Kasumi-1 (cell line): ENCODE data around the gene SYNDIG1.
"Not testable (repeated sequence)": the region's sequence is repeated elsewhere in the genome, so short reads cannot be mapped to it uniquely, and the experiment has no call there.

Experiments
- DNase-seq, 2 experiments: peaks; one replicate each; lab custom pipeline; 2025; lab: John Stamatoyannopoulos, UW

The SYNDIG1 gene

DNA sequence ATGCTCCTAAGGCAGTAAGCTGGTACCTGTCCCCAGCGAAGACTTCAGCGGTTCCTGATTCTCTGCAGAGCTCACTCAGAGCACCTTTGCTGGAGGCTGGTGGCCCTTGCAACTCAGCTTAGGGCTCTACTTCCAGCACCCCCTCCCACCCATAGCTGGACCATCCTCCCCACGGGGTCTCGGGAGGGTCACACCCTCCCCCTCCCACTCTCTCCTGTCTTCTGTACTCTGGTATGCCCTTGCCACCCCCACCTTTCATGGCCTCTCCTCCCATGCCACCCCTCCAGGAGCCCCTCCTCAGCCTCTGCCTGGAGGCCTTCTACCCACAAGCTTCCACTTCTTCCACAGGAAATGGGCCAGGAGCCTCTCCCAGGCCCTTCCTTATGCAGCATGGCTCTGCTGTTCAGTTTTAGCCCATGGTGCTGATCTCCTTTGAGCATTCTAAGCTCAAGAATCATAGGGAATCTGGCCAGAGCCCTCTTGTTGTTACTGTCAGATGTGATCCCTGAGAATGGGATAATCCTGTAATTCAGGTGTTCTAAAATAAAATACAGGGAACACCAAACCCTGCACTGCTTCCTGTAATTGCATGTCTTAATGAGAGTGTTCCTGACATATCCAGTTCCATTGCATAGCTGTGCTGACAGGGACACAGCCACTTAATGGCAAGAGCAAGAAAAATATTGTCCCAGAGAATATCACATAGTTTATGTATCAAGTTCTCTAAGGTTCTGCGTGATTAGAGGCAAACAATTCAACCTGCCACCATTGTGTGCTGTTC lies 142.1 kb downstream of the SYNDIG1 start:
- no peak for DNase-seq

DNA sequence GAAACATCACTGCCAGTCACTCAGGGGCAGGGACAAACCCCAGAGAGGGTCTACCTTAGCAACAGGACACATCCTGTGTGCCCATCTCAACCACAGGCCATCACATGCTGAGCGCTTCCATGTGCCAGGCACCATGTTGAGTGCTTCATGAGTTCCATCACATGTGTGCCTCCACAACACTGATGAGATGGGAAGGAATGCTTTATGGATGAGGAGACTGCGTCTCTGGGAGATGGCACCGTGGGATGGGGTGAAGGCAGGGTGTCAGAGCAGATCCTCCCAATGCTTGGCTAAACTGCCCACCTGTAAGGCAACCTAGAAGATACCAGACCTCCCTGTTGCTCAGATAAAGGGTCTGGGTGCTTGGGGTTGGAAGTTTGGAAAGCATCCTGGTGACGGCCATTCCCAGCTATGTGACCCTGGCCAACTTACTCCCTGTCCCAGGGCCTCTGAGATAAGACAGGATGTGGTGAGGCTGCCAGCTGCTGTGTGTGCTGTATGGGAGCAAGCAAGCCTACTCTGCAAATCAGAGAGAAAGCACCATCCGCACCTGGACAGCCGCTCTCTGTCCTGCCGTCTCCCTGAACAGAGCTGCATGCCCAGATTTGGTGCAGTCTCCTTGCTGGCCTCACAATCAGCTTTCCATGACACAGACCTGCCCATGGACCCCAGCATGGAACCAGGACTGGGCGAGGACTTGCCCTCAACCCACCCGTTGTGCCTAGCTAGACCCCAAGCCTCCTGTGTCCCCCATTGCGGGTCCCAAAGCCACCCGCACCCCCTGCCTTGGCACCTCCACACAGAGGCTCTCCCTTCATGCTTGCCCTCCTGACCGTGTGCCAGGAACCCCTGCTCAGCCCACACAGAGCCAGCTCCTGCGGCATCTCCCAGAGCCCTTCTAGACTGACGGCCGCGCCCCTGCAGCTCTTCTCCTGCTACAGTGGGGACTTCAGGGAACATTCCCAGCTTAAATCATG lies 143.7 kb downstream of the SYNDIG1 start:
- no peak for DNase-seq

DNA sequence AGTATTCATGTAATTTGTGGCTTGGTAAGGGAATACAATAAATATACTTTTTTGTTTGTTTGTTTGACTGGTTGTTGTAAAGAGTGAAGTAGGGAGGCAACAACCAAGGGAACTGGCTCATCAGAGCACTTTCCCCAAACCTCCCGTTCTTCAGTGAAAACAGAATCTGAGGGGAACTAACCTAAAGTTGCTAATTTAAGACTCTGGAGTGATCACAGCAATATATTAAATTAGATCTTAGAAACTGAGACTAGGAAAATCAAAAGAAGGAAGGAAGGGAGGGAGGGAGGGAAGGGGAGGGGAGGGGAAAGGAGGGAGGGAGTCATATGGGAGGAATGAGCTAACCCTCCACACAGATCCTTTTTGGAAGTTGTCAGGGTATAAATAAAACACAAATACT lies 144.9 kb downstream of the SYNDIG1 start:
- no peak for DNase-seq

DNA sequence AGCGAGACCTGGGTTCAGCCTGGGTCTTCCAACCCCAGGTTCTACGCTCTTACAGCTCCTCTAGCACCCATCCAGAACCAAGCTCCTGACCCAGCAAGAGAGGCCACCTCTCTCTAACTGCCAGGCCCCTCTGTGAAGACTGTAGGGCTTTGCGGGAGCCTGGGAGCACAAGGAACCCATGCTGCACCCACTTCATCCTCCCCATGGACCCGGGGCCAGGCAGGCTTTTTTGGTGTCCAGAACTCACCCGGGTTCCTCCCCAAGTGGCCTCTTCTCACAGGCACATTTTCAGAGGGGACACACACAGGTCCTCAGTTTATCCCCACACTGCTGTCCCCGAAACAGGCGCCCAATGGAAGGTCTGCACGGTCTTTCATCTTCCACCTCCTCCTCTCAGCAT lies 145.9 kb downstream of the SYNDIG1 start:
- no peak for DNase-seq

DNA sequence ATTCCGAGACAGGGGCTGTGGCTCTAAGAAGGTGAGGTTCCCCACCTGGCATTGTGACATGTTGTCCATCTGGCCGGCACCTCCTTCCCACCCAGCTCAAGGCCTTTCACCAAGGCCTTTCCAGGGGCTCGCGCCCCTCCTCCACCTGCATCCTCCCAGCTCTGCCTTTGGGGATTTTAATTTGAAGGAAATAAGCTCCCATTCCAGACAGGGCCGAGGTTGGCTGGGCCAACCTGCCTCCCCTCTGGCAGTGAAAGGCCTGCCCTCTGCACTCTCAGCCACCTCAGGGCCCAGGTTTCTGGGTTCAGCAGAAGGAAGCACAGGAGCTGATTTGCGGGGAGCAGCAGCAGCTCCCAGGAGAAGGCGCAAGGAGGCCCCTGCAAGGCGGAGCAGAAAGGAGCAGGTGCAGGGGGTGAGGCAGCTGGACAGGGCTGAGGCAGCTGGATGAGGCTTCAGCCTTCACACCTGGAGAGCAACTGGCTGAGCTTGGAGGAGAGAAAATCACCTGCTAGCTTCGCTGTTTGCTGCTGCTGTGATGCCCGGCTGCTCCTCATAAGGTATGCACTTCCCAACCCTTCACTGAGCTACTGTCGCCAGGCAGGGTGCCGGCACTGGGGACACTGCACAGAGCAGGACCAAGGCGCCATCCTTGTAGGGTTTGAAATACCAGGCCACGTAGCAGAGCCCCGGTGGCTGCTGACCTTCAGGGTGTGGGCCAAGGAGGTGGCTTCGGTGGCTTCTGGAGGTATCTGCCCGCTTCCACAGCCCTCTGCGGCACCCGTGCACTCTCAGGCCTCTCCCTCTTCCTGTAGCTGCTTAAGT lies 147.0 kb downstream of the SYNDIG1 start:
- DNase-seq, result no peak

DNA sequence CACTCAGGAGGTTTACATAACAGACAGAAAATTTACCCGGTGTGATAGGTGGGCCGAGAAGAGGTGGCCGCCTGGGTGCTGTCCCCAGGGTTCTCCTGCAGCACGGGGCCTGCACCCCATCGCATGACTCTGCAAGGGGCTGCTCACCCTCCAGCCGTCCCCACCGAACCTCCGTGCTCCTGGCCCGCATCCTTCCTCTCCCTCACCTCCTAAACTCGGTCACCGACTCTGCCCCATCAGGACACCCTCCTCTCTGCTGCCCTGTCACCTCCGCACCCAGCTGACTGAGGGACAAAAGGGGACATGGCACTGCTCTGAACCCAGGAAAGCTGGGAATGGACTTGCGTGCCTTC lies 147.6 kb downstream of the SYNDIG1 start:
- no peak for DNase-seq

DNA sequence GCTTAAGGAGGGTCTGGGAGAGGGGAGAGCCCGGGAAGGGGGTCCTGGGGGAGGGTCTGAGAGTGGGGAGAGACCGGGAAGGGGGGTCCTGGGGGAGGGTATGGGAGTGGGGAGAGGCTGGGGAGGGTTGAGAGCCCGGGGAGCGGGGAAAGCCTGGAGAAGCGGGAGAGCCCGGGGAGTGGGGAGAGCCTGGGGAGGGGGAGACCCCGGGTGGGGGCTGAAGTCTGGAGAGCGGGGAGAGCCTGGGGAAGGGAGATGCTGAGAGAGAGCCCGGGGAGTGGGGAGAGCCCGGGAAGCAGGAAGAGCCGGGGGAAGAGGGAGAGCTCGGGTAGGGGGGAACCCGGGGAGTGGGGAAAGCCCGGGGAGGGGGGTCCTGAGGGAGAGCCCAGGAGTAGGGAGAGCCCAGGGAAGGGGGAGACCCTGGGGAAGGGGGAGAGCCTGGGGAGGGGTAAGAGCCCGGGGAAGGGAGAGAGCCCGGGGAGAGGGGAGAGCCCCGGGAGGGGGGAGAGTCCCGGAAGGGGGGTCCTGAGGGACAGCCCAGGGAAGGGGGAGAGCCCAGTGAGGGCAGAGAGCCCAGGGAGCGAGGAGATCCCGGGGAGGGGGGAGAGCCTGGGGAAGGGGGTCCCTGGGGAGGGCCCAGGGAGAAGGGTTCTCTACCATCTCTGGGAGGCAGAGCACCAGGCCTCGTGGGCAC lies 148.5 kb downstream of the SYNDIG1 start:
- DNase-seq, result no peak

DNA sequence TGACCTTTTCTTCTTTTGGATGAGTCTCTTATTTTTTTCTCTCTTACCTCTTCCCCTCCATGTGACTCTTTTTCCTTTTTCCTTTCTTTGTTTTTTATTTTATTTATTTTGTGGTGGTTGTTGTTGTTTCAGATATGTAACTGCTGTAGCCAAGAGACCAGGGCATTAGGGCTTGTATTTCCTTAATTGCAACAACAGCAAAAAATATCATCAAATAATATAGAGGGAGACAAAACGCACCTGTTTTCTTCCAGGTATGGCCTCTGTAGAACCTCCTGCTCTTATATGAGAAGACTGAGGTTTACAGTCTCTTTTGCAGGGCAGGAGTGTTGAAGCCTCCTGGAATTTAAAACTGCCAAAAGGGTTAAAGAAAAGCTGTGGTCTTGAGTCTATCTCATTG lies 149.3 kb downstream of the SYNDIG1 start:
- DNase-seq, result no peak

DNA sequence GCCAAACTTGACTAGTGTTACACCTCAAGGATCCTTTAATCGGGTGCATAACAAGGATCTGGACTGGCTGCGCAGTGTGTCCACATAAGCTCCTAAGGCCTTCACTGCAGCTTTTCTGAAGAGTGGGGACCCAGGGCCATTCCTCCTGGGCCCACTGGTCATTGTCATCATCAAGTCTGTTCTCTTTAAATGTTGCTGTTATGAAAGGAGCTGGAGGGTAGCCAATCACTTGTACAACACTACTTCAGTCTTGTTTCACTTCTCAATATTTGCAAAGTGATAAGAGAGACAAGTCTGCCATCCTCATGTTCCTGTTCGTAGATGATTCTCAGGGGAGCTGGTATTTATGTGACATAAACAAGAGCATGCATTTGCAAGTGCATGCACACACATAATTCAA lies 149.8 kb downstream of the SYNDIG1 start:
- no peak for DNase-seq

DNA sequence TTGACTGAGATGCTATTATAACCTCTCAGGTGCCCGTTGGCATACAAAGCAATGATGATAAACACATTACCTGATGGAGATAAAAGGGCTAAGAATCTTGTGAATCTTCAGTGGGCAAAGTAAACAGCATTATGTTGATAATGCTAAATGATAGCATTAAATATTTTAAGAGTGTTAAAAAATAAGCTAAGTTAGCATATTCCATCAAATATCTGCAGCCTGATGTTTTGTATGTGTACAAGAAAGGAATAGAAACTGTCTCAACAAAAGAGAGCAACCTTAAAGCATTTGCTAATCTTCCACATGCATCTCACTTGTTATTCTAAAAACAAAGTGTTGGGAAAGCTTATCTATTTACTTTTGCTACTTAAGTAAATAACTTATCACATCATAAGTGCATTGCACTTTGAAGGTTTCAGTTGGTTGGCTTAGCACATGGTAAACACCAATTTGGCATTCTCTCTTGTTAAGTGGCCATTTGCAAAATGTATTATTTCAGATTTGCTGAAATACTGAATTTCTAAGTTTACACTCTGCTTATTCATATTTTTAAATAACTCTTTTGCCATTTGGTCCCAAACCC lies 151.6 kb downstream of the SYNDIG1 start:
- no peak for DNase-seq

DNA sequence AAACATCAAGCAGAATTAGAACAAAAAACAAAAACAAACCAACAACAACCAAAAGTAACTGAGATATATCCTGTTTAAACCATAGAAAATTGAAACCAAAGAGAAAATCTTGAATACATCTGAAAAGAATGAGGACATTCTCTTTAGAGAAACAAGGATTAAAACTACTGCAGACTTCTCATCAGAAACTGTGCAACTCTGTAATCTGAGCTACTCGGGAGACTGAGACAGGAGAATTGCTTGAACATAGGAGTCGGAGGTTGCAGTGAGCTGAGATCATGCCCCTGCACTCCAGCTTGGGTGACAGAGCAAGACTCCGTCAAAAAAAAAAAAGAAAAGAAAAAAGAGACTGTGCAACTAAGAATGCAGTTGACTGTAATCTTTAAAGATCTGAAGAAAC lies 153.4 kb downstream of the SYNDIG1 start:
- no peak for DNase-seq

DNA sequence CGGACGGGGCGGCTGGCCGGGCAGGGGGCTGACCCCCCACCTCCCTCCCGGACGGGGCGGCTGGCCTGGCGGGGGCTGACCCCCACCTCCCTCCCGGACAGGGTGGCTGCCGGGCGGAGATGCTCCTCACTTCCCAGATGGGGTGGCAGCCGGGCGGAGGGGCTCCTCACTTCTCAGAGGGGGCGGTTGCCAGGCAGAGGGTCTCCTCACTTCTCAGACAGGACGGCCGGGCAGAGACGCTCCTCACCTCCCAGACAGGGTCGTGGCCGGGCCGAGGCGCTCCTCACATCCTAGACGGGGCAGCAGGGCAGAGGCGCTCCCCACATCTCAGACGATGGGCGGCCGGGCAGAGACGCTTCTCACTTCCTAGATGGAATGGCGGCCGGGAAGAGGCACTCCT lies 156.7 kb downstream of the SYNDIG1 start:
- DNase-seq, result not testable (repeated sequence)

DNA sequence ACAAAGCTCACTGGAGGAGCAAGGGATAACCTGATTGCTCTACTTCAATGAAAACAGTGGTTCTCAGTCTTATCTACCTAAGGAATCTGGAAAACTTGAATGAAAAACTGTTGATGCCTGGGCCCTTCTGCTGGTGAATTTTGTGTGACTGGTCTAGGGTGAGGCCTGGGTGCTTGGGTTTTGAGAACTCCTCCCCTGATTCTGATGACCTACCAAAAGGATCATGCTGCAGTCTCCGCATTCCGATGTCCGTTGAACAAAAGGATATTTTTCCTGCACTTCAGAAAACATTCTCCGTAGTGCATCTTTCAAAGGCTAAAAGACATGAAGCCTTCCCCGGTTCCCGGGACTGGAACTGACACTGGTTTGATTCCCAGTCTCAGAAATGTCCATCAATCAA lies 157.9 kb downstream of the SYNDIG1 start:
- DNase-seq, result no peak

DNA sequence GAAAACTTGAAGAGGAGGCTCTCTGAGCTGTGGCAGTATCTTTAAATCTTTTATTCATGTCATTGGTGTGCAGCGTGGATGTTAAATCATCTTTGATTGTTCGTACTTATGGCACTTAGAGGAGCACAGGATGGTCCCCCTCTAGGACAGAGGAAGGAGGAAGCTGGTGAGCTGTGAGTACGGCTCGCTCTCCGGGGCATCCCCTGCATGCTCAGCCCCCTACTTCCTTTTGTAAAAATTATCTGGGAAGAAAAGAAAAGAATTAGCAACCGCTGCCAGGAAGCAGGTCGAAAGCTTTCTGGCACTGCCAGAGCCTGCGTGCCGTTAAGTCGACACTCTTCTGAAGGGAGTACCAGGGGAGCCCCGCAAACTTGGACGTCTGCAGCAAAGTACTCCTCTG lies 158.5 kb downstream of the SYNDIG1 start:
- DNase-seq, result no peak

DNA sequence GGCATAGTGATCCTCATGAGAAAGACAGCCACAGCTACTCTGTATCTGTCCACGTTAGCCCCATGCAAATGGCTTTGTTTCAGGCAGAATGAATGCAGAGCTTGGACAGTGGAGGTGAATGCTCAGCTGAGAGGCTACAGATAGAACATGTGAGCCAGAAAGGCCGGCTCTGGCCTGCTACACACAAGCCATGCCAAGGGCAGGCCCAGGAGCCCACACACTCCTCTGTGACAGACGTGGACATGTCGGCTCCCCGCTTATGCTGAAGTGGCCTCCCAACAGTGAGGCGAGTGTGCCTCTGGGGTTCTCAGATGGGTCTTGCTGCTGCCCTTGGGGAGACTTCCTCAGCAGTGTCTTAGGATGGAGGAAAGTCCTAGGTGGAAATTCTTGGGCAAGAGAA lies 159.6 kb downstream of the SYNDIG1 start:
- no peak for DNase-seq

DNA sequence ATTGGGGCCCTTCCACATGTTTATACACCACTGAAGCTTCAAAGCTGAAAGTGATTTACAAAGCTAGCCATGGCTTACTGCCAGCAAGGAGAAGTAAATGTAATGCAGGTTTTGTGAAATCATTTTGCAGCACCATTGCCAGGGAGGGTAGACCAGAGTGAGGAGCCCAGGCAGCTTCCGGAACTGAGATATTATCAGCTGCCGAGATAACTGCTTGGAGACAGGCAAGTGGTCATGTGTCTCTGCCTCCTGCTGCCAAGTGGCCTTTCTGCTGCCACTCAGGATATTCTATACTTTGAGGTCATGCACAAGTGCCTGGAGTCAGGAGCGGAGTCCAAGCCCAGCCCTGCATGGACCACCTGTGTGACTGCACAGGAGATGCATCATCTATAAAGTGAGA lies 160.2 kb downstream of the SYNDIG1 start:
- no peak for DNase-seq

DNA sequence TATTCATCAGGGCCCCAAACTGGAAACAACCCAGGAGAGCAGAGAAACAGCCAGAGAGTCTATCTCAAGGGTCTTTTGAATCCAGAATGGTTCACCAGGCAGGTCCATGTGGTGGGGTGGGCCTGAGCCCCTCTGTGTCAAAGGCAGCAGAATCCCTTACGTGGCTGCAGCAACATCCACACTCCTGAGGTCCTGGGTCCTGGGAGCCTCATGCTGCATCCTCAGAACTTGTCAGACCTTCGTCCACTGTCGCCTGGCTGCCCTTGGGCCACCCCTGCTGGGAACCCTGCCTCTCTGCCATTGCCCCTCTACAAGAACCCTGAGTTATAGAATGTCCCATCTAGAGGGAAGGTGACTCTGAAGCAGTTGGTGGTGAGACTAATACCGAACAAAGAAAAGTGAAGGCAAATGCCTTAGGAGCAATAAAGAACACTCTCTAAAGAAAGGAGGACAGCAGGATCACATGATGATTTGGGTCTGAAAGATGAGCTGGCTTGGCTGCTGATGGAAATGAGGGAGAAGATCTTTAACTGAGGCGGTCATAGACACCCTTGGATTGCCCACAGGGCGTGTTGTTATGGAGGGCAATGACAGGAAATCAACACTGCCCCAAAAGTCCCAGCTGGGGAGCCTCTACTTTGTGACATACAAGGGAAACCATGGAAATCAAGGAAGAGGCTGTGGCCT lies 161.2 kb downstream of the SYNDIG1 start:
- DNase-seq, result no peak

DNA sequence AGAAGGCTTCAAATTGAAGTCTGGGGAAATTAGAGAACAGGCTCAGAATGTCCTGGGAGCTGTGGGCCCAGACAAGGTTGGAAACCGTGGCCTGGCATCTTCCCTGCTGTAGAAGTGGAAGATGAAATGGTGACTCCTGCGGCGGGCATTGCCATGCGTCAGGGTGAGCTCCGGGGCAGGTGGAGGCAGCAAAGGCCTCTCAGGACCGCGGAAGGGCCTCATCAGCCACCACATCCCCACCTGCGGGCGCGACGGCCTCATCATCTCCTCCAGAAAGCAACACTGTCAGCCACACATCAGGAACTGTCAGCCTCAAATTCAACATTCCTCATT lies 161.7 kb downstream of the SYNDIG1 start:
- no peak for DNase-seq

DNA sequence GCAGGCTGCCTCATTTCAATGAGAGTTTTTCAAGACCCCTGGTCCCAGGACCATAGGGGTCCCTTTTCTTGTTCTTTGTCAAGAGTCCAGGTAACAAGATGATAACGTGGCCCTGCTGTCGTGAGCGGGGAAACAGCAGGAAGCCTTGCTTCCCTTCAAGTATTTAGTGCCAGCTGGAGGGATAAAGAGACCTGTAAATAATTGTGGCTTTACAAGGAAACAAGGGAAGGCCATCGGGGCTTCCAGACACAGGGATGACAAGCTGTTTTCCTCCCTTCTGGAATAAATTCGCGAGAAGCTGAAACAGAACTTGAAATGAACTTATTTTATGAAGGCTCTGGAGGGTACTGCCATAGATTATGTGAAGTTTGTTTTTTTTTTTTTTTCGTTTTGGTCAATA lies 163.2 kb downstream of the SYNDIG1 start:
- no peak for DNase-seq

DNA sequence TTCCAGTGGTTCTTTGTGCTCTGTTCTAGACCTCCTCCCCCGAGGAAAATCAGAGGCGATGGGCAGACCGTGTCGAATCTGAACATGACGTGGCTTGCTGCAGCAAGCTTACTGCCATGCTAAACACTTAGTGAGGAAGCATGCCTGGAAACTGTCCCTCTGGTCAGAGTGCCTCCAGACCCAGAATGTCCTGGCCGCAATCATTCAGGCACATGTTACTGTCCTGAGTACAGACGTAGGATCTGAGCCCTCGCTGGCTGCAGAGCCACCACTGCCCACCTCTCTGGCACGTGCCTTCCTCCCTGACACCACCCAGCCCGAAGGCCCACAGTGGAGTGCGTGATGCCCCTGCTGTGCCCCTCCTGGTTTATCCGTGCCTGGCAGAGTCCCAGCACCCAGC lies 163.6 kb downstream of the SYNDIG1 start:
- no peak for DNase-seq

DNA sequence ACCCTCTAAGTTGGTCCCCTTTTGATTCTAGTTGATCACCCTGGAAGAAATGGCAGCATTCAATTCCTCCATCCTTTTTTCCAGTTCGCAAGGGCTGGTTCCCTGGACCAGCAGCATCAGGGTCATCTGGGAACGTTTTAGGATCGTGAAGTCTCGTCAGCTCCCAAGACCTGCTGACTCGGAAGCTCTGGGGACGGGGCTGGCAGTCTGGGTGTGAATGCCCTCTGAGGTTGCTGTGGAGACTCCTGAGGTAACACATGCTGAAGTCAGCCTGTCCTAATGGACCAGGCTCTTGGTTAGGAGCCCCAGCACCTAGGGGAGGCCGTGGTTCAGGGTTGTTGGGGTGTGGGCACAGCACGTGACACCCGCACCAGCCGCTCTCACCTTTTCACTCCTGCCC lies 164.1 kb downstream of the SYNDIG1 start:
- DNase-seq, result no peak
